Astrocyte of the hippocampus (primary cell): ENCODE results near the gene LEFTY2.
"Not testable (repeated sequence)": the region's sequence is repeated elsewhere in the genome, so short reads cannot be mapped to it uniquely, and the experiment has no call there.

Experiments used
- DNase-seq: peaks from one replicate; pipeline ENCODE4 v3.0.0; 2011; ENCODE audit warnings: low read depth, low spot score

The LEFTY2 gene, protein sequence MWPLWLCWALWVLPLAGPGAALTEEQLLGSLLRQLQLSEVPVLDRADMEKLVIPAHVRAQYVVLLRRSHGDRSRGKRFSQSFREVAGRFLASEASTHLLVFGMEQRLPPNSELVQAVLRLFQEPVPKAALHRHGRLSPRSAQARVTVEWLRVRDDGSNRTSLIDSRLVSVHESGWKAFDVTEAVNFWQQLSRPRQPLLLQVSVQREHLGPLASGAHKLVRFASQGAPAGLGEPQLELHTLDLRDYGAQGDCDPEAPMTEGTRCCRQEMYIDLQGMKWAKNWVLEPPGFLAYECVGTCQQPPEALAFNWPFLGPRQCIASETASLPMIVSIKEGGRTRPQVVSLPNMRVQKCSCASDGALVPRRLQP

DNA sequence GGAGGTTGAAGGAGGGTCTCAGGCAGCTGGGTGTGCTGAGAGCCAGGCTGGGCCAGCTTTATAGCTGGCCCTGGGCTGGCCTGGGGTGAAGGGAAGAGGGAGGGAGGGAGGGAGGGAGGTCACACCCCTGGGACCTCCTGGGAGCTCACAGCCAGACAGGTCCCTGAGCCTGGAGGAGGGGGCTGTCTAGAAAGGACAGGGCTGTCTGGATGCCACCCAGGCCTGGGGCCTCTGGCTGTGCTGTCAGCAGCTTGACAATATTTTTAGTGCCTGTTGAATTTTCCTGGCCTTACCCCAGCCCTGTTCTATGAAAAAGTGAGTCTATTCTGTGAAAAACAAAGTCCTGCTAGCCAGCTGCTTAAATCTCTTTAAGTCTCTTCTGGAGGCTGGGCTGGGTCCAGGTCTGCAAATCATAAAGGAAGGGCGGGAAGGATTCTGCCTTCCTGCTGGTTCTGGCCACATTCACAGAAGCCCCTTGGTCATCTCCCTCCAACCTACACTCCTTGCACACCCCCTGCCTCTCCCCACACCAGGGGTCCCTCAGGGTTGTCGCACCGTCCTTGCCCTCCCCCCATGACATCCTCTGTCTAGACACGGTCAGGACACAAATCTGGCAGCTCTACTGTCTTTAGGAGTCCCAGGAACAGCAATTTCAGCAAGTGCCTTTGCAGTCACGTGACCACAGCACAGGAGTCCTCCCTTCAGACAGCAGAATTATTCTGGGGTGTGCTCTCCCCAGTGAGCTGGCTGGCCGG lies at the start of gene LEFTY2:
Gene LEFTY2 (minus strand): TSS at position 34 of the 755 bp plus-strand sequence. CDS start 80 bp downstream, outside the sequence.
- DNase-seq = no peak

DNA sequence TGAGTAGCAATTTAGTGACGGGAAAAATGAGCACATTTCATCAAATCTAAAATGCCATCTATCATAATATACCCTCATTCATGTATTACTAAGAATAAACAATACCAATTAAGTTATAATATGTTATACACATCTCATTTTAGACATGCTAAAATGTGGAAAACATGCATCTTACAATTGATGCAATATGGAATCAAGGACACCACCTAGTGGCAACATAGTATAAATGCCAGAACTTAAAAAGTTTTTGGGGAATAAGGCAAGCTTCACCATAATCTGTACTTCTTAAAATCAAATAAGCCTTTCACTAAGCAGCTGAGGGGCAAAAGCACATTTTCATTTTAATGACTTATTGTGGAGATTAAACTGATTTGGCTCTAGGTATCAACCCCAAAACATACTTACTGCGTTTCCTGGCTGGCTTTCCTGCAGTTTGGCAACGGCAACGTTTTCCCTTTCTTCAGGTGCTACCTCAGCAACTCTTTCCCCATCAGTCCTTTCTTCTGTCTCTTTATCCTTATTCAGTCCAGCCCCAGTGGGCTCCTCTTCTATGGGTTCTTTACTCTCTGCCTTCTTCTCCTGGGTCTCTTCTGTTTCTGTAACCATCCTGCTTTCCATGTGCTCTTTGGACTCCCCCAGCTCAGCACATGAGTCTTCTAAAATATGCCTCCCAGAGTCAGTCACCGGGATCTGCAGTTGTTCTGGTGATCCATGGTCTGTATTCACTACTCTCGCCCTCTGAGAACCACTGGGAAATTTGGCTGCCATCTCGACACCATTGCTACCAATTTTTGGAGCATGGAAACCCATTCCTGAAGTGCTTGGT lies 46.7 kb upstream of the LEFTY2 start:
- DNase-seq = peak; percentile 48

DNA sequence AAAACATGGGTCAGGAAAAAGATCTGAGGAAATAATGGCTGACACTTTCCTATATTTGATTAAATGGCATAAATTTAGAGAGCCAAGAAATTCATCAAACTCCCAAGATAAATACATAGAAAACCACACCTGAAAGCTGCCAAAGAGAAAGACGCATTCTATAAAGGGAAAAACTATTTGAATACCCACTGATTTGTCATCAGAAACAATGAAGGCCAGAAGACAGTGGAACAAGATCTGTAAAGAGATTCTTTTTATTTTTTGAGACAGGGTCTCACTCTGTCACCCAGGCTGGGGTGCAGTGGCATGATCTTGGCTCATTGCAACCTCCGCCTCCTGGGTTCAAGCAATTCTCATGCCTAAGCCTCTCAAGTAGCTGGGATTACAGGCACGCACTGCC lies 40.7 kb upstream of the LEFTY2 start:
- DNase-seq = no peak

DNA sequence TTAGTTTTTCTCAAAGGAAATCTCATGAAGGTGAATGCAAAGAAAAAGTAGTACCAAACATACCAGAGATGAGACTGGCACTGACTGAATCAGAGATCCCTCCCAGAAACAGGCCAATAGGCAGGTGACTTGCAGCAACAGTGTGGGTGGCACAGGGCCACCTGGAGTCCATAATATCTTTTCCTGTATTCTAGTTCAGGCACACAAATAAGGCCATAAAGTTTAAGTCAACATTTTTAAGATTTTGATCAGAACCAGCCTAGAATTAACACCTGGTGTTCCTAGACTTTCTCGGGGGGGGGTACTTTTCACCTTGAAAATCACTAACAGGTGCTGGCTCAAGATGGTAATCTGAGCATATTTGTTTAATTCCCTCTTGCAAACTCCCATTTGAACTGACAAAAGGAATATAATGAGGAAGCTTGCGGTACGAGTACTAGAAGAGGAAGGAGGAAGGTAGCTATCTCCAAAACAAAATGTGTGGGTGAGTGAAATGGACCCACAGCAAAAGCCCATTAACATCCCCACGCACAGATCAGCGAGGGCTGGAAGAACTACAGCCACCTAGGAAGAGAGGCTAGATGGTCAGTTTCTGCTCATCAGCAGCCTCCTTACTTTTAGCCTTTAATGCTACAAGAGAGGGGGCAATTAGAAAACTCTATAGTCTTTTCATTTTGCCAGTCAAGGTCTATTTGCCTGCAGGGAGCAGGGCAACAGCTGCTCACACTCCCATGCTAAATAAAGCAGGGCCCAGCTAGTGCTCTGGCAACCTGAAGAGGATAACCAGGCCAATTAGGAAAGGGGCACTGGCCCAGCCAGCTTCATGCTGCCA lies 39.2 kb upstream of the LEFTY2 start:
- DNase-seq = no peak

DNA sequence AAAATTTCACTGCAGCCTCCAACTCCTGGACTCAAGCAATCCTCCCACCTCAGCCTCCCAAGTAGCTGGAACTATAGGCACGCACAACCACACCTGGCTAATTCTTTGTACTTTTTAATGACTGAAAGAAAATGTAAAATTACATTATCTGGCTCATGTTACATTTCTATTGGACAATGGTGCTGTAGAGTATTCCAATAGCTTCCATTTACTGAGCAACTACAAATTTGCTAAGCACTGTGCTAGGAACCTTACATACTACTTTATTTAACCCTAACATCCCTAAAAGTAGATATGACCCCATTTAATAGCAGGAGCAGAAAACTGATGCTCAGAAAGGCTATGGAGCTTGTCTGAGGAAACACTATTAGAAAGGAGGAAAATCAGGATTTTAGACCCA lies 38.4 kb upstream of the LEFTY2 start:
- no peak for DNase-seq

DNA sequence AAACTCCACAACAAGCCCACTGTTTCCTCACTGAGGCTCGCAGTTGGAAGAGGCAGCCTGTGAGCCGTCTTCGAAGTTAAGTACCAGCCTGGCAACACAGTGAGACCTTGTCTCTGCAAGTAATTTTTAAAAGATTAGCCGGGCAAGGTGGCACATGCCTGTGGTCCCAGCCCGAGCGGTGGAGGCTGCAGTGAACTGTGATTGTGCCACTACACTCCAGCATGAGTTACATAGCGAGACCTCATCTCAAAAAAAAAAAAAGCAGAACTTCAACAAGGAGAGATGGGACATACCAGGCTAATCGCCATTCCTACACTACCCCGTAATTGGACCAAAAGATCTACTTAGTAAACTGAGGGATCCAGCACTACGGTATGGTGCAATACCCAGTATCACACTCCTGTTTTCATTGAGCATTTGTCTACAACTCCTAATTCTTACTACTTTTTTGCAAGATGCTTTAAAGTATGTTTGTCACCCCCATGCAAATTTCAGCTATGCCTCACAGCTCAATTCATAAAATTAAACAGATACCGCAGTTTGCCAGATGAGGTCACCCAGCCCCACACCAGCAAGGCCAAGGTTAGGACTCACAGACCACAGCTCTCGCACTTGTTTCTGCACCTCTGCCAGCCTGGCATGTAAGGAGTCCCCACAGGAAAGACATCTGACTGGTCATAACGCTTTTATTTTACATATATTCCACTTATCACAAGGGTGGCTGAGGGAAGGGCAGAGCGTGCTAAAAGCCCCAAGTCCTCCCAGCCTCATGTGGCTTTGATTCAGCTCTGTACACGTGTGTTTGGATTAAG lies 37.1 kb upstream of the LEFTY2 start:
- no peak for DNase-seq

DNA sequence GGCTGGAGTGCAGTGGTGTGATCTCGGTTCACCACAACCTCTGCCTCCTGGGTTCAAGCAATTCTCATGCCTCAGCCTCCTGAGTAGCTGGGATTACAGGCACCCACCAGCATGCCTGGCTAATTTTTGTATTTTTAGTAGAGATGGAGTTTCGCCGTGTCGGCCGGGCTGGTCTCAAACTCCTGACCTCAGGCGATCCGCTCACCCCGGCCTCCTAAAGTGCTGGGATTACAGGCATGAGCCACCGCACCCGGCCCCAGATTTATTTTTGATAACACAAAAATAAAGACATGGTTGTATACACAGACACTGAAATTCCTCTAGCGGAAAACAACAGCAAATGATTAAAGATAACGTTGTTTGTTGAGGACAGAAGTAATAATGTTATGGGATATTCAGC lies 34.1 kb upstream of the LEFTY2 start:
- DNase-seq = not testable (repeated sequence)

DNA sequence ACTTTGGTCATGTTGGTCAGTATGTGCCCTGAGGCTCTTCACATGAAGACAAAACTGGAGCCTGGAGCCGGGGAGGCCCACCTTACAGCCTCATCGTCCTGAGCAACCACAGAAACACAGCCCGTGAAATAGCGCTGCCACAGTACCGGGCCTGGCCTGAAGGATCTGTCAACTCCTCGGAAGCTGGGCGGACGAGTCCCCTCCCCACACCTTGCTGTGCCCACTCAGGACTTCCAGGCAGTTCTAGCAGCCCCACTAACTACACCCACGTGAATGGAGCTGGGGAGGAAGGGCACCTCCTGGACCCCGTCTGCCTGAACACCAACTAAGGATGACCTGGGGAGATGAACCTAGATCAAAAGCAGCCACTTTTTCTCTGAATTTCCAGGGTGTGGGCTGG lies 33.4 kb upstream of the LEFTY2 start:
- DNase-seq = no peak

DNA sequence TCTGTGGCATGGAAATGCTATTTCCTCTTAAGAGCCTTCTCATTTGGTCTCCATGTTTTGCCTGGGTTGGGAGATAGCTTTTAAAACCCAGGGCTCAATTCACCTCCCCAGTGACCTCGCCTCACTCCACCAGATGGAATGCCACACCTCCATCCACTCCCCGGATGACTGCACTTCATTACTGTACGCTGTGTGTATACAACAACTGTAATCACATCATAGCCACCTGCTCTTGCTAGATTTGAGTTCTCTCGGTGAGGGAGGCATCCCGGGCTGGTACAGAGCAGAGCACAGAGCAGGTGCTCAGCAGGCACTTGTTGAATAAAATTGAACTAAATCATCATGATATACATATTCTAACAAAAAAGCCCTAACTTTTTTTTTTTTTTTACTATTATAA lies 32.1 kb upstream of the LEFTY2 start:
- no peak for DNase-seq

DNA sequence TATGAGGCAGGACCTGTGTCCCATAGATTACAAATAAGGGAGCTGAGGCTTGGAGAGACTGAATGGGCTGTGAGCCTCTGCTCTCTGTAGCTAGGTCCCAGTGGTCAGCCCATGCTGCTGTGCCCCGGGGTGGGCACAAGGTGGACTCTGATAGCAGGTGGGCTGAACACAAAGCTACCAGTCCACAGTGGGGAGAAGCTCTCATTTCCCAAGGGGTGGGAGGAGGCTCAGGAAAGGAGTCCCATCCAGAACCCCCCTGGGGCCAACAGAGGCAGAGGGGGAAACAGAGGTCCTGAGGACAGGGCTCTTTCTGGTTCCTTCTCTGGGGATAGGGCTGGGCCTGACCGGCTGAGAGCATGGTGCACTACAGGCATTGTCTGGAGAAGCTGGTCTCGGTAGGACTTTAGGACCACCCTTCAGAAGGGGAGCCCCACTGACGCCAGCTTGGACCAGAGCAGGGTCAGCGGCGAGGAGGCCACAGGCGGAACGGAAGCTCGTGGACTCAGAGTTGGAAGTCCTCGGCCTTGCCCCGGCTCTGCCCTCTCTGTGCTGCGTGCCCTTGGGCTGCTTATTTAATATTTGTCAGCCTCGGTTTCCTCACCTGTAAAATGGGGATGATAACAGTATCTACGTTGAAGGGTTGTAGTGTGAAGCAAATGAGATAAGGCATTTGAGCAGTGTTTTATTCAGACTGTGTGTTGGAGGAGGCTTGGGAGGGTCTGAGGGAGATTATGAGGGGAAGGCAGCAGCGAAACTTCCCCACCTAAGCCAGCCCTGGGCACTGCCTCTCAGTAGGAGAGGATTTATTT lies 31.5 kb upstream of the LEFTY2 start:
- no peak for DNase-seq

DNA sequence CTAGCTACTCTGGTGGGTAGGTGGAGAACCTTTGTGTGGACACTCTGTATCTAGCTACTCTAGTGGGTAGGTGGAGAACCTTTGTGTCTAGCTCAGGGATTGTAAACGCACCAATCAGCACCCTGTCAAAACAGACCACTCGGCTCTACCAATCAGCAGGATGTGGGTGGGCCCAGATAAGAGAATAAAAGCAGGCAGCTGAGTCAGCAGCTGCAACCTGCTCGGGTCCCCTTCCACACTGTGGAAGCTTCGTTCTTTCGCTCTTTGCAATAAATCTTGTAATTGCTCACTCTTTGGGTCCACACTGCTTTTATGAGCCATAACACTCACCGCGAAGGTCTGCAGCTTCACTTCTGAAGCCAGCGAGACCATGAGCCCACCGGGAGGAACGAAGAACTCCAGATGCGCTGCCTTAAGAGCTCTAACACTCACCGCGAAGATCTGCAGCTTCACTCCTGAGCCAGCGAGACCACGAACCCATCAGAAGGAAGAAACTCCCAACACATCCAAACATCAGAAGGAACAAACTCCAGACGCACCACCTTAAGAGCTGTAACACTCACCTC lies 29.7 kb upstream of the LEFTY2 start:
- DNase-seq = not testable (repeated sequence)

DNA sequence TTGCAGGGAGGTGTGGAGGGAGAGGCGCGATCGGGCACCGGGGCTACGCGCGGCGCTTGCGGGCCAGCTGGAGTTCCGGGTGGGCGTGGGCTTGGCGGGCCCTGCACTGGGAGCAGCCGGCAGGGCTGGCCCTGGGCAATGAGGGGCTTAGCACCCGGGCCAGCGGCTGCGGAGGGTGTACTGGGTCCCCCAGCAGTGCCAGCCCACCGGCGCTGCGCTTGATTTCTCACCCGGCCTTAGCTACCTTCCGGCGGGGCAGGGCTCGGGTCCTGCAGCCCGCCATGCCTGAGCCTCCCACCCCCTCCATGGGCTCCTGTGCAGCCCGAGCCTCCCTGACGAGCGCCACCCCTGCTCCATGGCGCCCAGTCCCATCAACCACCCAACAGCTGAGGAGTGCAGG lies 28.7 kb upstream of the LEFTY2 start:
- DNase-seq = not testable (repeated sequence)

DNA sequence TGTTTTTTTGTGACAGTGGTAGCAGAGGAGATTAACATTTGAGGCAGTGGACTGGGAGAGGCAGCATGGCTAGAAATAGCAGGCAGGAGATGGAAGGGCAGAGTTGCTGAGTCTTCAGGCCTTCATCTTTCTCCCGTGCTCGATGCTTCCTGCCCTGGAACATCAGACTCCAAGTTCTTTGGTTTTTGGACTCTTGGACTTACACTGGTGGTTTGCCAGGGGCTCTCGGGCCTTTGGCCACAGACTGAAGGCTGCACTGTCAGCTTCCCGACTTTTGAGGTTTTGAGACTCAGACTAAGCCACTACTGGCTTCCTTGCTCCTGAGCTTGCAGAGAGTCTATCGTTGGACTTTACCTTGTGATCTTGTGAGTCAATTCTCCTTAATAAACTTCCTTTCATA lies 24.2 kb upstream of the LEFTY2 start:
- no peak for DNase-seq

DNA sequence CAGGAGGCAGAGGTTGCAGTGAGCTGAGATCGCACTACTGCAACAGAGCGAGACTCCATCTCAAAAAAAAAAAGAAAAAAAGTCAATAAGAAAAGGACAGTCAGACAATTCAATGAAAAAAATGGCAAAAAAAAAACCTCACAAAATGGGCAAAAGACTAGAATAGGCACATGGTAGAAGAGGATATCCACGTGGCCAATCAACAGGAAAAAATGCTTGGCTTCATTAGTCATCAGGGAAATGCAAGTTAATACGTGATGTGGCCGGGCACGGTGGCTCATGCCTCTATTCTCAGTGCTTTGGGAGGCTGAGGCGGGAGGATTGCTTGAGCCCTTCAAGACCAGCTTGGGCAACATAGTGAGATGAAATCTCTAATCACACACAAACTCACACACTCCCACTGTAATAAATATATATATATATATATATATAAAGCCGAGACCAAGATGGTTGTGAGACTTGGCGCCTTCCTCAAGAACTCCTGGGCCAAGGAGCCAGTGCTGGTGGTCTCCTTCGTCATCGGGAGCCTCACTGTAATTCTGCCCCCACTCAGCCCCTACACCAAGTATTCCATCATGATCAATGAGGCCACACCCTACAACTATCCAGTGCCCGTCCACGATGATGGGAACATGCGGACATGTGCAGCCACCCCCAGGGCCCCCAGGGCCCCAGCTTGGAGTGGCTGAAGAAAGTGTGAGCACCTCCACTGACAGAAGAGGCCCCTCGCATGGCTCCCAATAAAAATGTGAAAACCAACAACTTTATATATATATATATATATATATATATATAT lies 22.9 kb upstream of the LEFTY2 start:
- DNase-seq = no peak

DNA sequence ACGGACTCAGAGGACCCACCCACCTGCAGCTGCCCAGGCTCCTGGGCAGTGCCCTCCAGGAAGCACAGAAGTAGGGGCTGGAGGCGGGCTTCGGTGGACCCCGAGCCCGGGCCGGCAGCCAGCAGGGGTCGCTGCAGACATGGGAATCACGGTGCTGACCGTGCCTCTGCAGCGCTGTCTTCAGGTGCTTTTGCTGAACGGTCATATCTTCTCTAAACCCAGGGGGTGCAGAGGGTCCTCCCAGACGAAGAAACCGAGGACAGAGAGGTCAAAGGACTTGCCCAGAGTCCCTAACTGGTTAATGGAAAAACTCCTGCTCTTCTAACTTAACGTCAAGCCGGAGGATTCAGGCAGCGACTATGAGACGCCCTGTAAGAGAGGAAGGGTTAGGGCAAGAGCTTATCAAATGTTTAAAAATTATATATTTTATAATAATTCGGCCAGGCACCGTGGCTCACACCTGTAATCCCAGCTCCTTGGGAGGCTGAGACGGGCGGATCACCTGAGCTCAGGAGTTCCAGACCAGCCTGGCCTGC lies 21.5 kb upstream of the LEFTY2 start:
- peak; percentile 34 for DNase-seq

DNA sequence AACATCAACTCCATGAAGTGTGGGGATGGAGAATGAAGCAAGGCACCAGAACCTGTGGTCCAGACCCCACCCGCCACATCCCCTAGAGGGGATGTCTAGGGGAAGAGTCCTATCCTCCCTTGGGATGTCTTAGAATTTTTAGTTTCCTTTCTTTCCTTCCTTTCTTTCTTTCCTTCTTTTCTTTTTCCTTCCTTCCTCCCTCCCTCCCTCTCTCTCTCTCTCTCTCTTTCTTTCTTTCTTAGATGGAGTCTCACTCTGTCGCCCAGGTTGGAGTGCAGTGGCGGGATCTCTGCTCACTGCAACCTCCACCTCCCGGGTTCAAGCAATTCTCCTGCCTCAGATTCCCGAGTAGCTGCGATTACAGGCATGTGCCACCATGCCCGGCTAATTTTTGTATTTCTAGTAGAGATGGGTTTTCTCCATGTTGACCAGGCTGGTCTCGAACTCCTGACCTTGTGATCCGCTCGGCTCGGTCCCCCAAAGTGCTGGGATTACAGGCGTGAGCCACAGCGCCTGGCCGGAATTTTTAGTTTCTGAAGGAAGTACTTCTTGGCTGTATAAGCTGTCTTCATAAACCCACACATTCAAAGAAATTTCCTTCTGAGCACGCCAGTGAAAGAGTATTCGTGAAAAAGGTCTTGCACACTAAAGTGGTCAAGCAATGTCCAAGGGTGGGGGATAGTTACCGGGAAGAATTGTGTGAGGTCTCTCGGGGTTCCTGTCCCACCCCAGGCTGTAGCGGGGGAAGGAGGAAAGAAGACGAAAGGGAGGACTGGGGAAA lies 20.8 kb upstream of the LEFTY2 start:
- DNase-seq = no peak

DNA sequence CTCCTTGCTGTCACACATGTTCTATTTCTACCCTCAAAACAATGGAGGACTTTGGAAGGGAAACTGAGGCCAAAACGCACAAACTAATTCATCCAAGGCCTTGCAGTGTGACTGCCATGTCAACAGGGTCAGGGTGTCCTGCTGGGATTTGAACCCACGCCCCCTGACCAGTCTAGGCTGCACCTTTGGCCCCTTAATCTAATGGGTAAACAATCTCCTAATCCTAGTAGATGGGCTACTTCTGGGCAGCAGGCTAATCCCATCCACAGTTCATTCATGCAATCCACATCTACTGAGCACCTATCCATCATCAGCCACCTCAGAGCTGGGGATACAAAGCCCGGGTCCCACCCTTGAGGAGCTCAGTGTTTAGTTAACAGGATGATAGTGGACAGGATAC lies 17.0 kb upstream of the LEFTY2 start:
- no peak for DNase-seq
